ENCODE measurements around the gene TKT. TPM values are rescaled to one million over a fixed set of nuclear protein-coding genes. Genes with fewer than 3 reads are reported as not detected.
"Not testable (repeated sequence)": the region's sequence is repeated elsewhere in the genome, so short reads cannot be mapped to it uniquely, and the experiment has no call there.

TKT gene
- total RNA-seq, 1 experiment from 2014 or later, result 650 TPM

- Histone ChIP-seq H2BK12ac (ENCODE audit: insufficient read length, low read depth, low read length) (no peak overlapping the region), H4K8ac (replicated peaks; ENCODE audit: insufficient read length, low read depth, low read length) (no peak overlapping the region), H2BK15ac (ENCODE audit: low read depth, low read length) (no peak overlapping the region), H3K4me1 (ENCODE audit: insufficient read depth, low read length) (peaks cover 17% of the 10 kb centered on the region; the same call in 1 of the 2 replicates), H3K23me2 (ENCODE audit: insufficient read length, low read depth, low read length, poor library complexity, severe bottlenecking) (peaks cover 14% of the 10 kb centered on the region), H4K91ac (ENCODE audit: insufficient read length, low read depth, low read length) (no peak overlapping the region), H2AK5ac (ENCODE audit: insufficient read length, low read length) (no peak overlapping the region), H2BK20ac (ENCODE audit: low read depth, low read length, poor library complexity, severe bottlenecking) (no peak overlapping the region), H2BK120ac (ENCODE audit: low read depth, low read length, poor library complexity, severe bottlenecking) (no peak overlapping the region), H3K4me2 (ENCODE audit: insufficient read depth, insufficient read length, low read length) (peak overlapping the region; percentile 92), H2AFZ (ENCODE audit: low read length) (no peak overlapping the region), H3K23ac (ENCODE audit: insufficient read length, low read depth, low read length) (no peak overlapping the region), H3K56ac (ENCODE audit: insufficient read length, low read depth, low read length) (no peak overlapping the region), H4K5ac (ENCODE audit: insufficient read length, low read depth, low read length) (no peak overlapping the region), H4K20me1 (ENCODE audit: control insufficient read depth, insufficient read depth, insufficient read length) (no peaks in the 10 kb centered on the region), H3K79me1 (ENCODE audit: insufficient read depth, low read depth, low read length, poor library complexity, severe bottlenecking) (peaks cover 2% of the 10 kb centered on the region), H3K18ac (ENCODE audit: insufficient read length, low read depth, low read length) (no peak overlapping the region), H3K9me3 (ENCODE audit: control insufficient read depth, low read depth, low read length) (no peaks in the 10 kb centered on the region), H3K79me2 (ENCODE audit: insufficient read depth, low read length) (peaks cover 64% of the 10 kb centered on the region), H3K27ac (ENCODE audit: insufficient read length, low read depth, low read length) (peak overlapping the region; percentile 5), H3K9ac (ENCODE audit: extremely low read depth, insufficient read length, low read length) (peak overlapping the region; percentile 71), H3T11ph (ENCODE audit: low read length) (no peak overlapping the region), H3K27me3 (ENCODE audit: insufficient read depth, low read length) (no peaks in the 10 kb centered on the region), H3K4ac (ENCODE audit: low read depth, low read length) (no peak overlapping the region), H3K14ac (ENCODE audit: insufficient read depth, low read length) (no peak overlapping the region), H2BK5ac (ENCODE audit: insufficient read length, low read length) (no peak overlapping the region)
- TF ChIP-seq CTCF (conservative IDR thresholded peaks at IDR 0.05), result no peak
- H3K36me3 Mint-ChIP-seq (ENCODE audit: insufficient read depth in 1 of 3, low read depth in 3 of 3), result peaks cover 21 to 26% (median 24%) of the 10 kb centered on the region in 3 experiments
- peaks cover 2% of the 10 kb centered on the region for H3K27me3 Mint-ChIP-seq (ENCODE audit: low read depth)
- H3K9me3 Mint-ChIP-seq, result no peaks in the 10 kb centered on the region
- DNase-seq, result no peak
- peaks cover 51 to 64% of the 10 kb centered on the region in 2 experiments for H3K4me1 Mint-ChIP-seq
- H3K27ac Mint-ChIP-seq, result peak overlapping the region; percentile 73 to 98 (median 80); a peak in 5 of 7 replicates
- H3K4me3 Mint-ChIP-seq, result peak overlapping the region; percentile 92 to 96
- WGBS (ENCODE audit: extremely low coverage, insufficient read length, low lambda C conversion rate), result no CpG with 5 or more reads among the region's 7 CpGs
Measured at GRCh38 chr3:53253707-53254508, 1.9 kb downstream of the TKT start.

- H3T11ph ChIP-seq (ENCODE audit: low read length); H3K56ac ChIP-seq (ENCODE audit: insufficient read length, low read depth, low read length); H2BK12ac ChIP-seq (ENCODE audit: insufficient read length, low read depth, low read length); H3K27me3 ChIP-seq (ENCODE audit: insufficient read depth, low read length); H3K9me3 ChIP-seq (ENCODE audit: control insufficient read depth, low read depth, low read length); H2AK5ac ChIP-seq (ENCODE audit: insufficient read length, low read length); H3K23ac ChIP-seq (ENCODE audit: insufficient read length, low read depth, low read length); H3K18ac ChIP-seq (ENCODE audit: insufficient read length, low read depth, low read length); H2BK120ac ChIP-seq (ENCODE audit: low read depth, low read length, poor library complexity, severe bottlenecking); H3K14ac ChIP-seq (ENCODE audit: insufficient read depth, low read length); H3K9me3 Mint-ChIP-seq; H3K79me1 ChIP-seq (ENCODE audit: insufficient read depth, low read depth, low read length, poor library complexity, severe bottlenecking); H3K4ac ChIP-seq (ENCODE audit: low read depth, low read length); H4K8ac ChIP-seq (replicated peaks; ENCODE audit: insufficient read length, low read depth, low read length); H2BK20ac ChIP-seq (ENCODE audit: low read depth, low read length, poor library complexity, severe bottlenecking); H2BK15ac ChIP-seq (ENCODE audit: low read depth, low read length); H2BK5ac ChIP-seq (ENCODE audit: insufficient read length, low read length); H4K20me1 ChIP-seq (ENCODE audit: control insufficient read depth, insufficient read depth, insufficient read length); H3K27me3 Mint-ChIP-seq (ENCODE audit: low read depth); H4K91ac ChIP-seq (ENCODE audit: insufficient read length, low read depth, low read length); H2AFZ ChIP-seq (ENCODE audit: low read length); H4K5ac ChIP-seq (ENCODE audit: insufficient read length, low read depth, low read length); H3K9ac ChIP-seq (ENCODE audit: extremely low read depth, insufficient read length, low read length); DNase-seq: not testable (repeated sequence)
- H3K23me2 ChIP-seq (ENCODE audit: insufficient read length, low read depth, low read length, poor library complexity, severe bottlenecking), result peaks cover 14% of the 10 kb centered on the region
- peaks cover 48 to 61% of the 10 kb centered on the region in 2 experiments for H3K4me1 Mint-ChIP-seq
- peaks cover 18% of the 10 kb centered on the region; the same call in 1 of the 2 replicates for H3K4me1 ChIP-seq (ENCODE audit: insufficient read depth, low read length)
- peak overlapping the region; percentile 77 for H3K27ac ChIP-seq (ENCODE audit: insufficient read length, low read depth, low read length)
- WGBS (ENCODE audit: extremely low coverage, insufficient read length, low lambda C conversion rate), result no CpG with 5 or more reads among the region's 8 CpGs
- peaks cover 72% of the 10 kb centered on the region for H3K79me2 ChIP-seq (ENCODE audit: insufficient read depth, low read length)
- H3K4me3 Mint-ChIP-seq, result peak overlapping the region; percentile 92 to 96
- H3K36me3 Mint-ChIP-seq (ENCODE audit: insufficient read depth in 1 of 3, low read depth in 3 of 3), result peaks cover 25 to 29% (median 26%) of the 10 kb centered on the region in 3 experiments
- H3K4me2 ChIP-seq (ENCODE audit: insufficient read depth, insufficient read length, low read length), result peak overlapping the region; percentile 92
- H3K27ac Mint-ChIP-seq, result peak overlapping the region; percentile 92 to 98 (median 97); a peak in 6 of 7 replicates
Measured at GRCh38 chr3:53252947-53253322, 2.9 kb downstream of the TKT start.
